H1 (cell line): ENCODE data around the gene DES. TPM values are rescaled to one million over a fixed set of nuclear protein-coding genes. Genes with fewer than 3 reads are reported as not detected.

Experiments used
- BRCA1 ChIP-seq: IDR thresholded peaks from 2 replicates; pipeline ENCODE4 v1.6.1; 2012; ENCODE audit warnings: low read depth, low read length, improper control_type of control experiment
- RBBP5 ChIP-seq: IDR thresholded peaks from 2 replicates; pipeline ENCODE4 v1.7.1; 2012; ENCODE audit warnings: low read depth, mild to moderate bottlenecking, inconsistent platforms, low read length, moderate library complexity, borderline replicate concordance
- SAP30 ChIP-seq: fragments of 300-600 bp; sonication (generic); IDR thresholded peaks from 2 replicates; pipeline ENCODE4 v1.7.1; 2012; ENCODE audit warnings: low read length, moderate library complexity, mild to moderate bottlenecking, inconsistent platforms; ENCODE audit not compliant: insufficient read depth, insufficient replicate concordance
- SIN3A ChIP-seq, 2 experiments: IDR thresholded peaks in 1 of 2; conservative IDR thresholded peaks in 1 of 2; 2 replicates each; pipeline ENCODE4 v1.6.1; 2011 to 2012; ENCODE audit warnings: low read length in 2 of 2, improper control_type of control experiment in 1 of 2, low read depth in 1 of 2, mild to moderate bottlenecking in 1 of 2
- TAF7 ChIP-seq: optimal IDR thresholded peaks from 2 replicates; pipeline ENCODE3; 2011; ENCODE audit warnings: low read depth, mild to moderate bottlenecking, inconsistent platforms, low read length, moderate library complexity, borderline replicate concordance
- YY1 ChIP-seq: IDR thresholded peaks from 2 replicates; pipeline ENCODE4 v1.6.1; 2011; ENCODE audit warnings: low read depth, mild to moderate bottlenecking, low read length
- polyA plus RNA-seq, 7 experiments: library from polyadenylated mRNA; depleted of rRNA in 3 of 7; stranded (reverse) in 5 of 7; unstranded in 2 of 7; fragments of >200 nt in 5 of 7; fragments of 200-250 nt in 2 of 7; gene quantifications; 1 replicate in 5 of 7; 2 replicates in 1 of 7; 4 replicates in 1 of 7; pipeline versions ENCODE4 v1.2.1 to v1.2.3, GENCODE V29; 2011 to 2013; ENCODE audit warnings: missing spikeins in 2 of 7, mixed read lengths in 2 of 7
- total RNA-seq: library from RNA; stranded (reverse); fragmentation: NEBNext Ultra II Directional; extraction: Animal tissue kit (Norgen Biotek cat#: 25700); gene quantifications from 2 replicates; pipeline ENCODE4 v1.2.1, GENCODE V29; 2021

DES gene
- total and polyA plus RNA-seq, 2 of the 8 experiments (the other 6 are each of a cell fraction or from before 2014, with no cell fraction given) = 1.8 to 4.3 TPM

- TF ChIP-seq TAF7 (no peak), SIN3A (conservative IDR thresholded peaks at IDR 0.05 in 1 of 2, IDR thresholded peaks at IDR 0.05 in 1 of 2; ENCODE audit: low read depth in 1 of 2, low read length in 2 of 2) (no peak), RBBP5 (no peak), BRCA1 (no peak), SAP30 (no peak), YY1 (no peak)
Measured at GRCh38 chr2:219380926-219381325, 37.3 kb upstream of the DES start (continued).
